Activated effector memory CD4-positive, alpha-beta T cell treated with anti-CD3 and anti-CD28 coated beads, Interleukin-2, amount 50 U/mL, for 16 hours (primary cell): ENCODE data around the gene UNC5C.

Experiments used
- DNase-seq: peaks from one replicate; pipeline ENCODE4 v3.0.0-alpha.2; 2020

UNC5C gene

GRCh38 chr4:95387719-95388118 lies 161.1 kb downstream of the UNC5C start:
- no peak for DNase-seq

- no peak for DNase-seq
These were observed 162.4 kb downstream of the UNC5C start for GRCh38 chr4:95386410-95386809.

GRCh38 chr4:95381843-95382580 lies 166.8 kb downstream of the UNC5C start:
- no peak for DNase-seq

GRCh38 chr4:95379633-95380032 lies 169.1 kb downstream of the UNC5C start:
- DNase-seq, result no peak

GRCh38 chr4:95377366-95377900 lies 171.3 kb downstream of the UNC5C start:
- DNase-seq, result no peak

GRCh38 chr4:95371476-95372224 lies 177.1 kb downstream of the UNC5C start:
- DNase-seq, result no peak

- DNase-seq, result no peak
These were observed 180.9 kb downstream of the UNC5C start for GRCh38 chr4:95367824-95368223.

GRCh38 chr4:95363966-95364365 lies 184.8 kb downstream of the UNC5C start:
- DNase-seq, result no peak

- no peak for DNase-seq
These were observed 185.2 kb downstream of the UNC5C start for GRCh38 chr4:95363559-95363925.

- no peak for DNase-seq
These were observed 185.7 kb downstream of the UNC5C start for GRCh38 chr4:95362906-95363558.

- no peak for DNase-seq
These were observed 186.7 kb downstream of the UNC5C start for GRCh38 chr4:95362066-95362465.

GRCh38 chr4:95361696-95361965 lies 187.1 kb downstream of the UNC5C start:
- DNase-seq, result no peak

- no peak for DNase-seq
These were observed 187.7 kb downstream of the UNC5C start for GRCh38 chr4:95360906-95361695.

- DNase-seq, result no peak
These were observed 188.4 kb downstream of the UNC5C start for GRCh38 chr4:95360256-95360903.

GRCh38 chr4:95358421-95358820 lies 190.4 kb downstream of the UNC5C start:
- DNase-seq, result no peak

GRCh38 chr4:95355021-95355420 lies 193.8 kb downstream of the UNC5C start:
- DNase-seq, result no peak

GRCh38 chr4:95348418-95348817 lies 200.4 kb downstream of the UNC5C start:
- no peak for DNase-seq

GRCh38 chr4:95343235-95343634 lies 205.5 kb downstream of the UNC5C start:
- DNase-seq, result no peak

GRCh38 chr4:95340191-95340590 lies 208.6 kb downstream of the UNC5C start:
- DNase-seq, result no peak

- DNase-seq, result no peak
These were observed 223.1 kb downstream of the UNC5C start for GRCh38 chr4:95325665-95326064.

- DNase-seq, result no peak
These were observed 229.6 kb downstream of the UNC5C start for GRCh38 chr4:95319169-95319568.

GRCh38 chr4:95318483-95318882 lies 230.3 kb downstream of the UNC5C start:
- DNase-seq, result no peak

- no peak for DNase-seq
These were observed 230.7 kb downstream of the UNC5C start for GRCh38 chr4:95318044-95318443.
